Stimulated activated memory B cell treated with anti-CD40 and anti-IgM and Interleukin-4, amounts not matched to agents 10 μg/mL and 1 μg/mL and 100 μg/mL, for 72 hours (primary cell): ENCODE data around the gene PSMD5.
A peak's percentile ranks its signal among the peaks of the same experiment; 100 is the strongest.

ENCODE experiments used
- ATAC-seq: fragments of 150-1000 bp; cut with Tn5 transposase; 2 replicates; pipeline ENCODE4 v1.10.0; 2021
- H3K27ac Mint-ChIP-seq: one replicate; pipeline ENCODE4 v1.8.0; 2022; ENCODE audit warnings: mild to moderate bottlenecking, mixed read lengths
- H3K27me3 Mint-ChIP-seq: one replicate; pipeline ENCODE4 v1.8.0; 2022; ENCODE audit warnings: mixed read lengths
- H3K36me3 Mint-ChIP-seq: one replicate; pipeline ENCODE4 v1.8.0; 2022; ENCODE audit warnings: mixed read lengths
- H3K4me1 Mint-ChIP-seq: one replicate; pipeline ENCODE4 v1.8.0; 2022; ENCODE audit warnings: mixed read lengths
- H3K4me3 Mint-ChIP-seq: one replicate; pipeline ENCODE4 v1.8.0; 2022; ENCODE audit warnings: mild to moderate bottlenecking, moderate library complexity, mixed read lengths
- H3K9me3 Mint-ChIP-seq: one replicate; pipeline ENCODE4 v1.8.0; 2022; ENCODE audit warnings: mixed read lengths

The PSMD5 gene

DNA sequence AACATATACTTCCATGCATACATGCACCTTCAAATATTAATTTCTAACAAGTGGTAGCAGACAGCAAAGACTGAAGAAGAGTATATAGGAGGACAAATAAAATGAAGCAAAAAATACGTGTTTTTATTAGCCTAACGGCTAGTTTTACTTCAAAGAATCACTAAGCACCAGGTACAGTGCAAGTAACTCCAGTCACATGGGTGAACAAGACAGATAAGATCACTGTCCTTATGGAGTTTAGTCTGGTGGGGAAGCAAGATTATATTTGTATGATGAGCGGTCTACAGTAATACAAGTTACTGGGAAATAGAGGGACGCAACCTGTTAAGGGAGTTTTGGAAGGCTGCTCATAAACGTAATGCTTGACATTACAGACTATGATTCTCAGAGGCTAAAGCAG, 65.5 kb downstream of the PSMD5 start:
- H3K4me3 Mint-ChIP-seq = no peak overlapping the region

GRCh38 chr9:120776788-120777187, 65.9 kb downstream of the PSMD5 start:
- Mint-ChIP-seq H3K4me3 (no peak overlapping the region), H3K27ac (no peak overlapping the region), H3K27me3 (no peaks in the 10 kb centered on the region), H3K4me1 (no peaks in the 10 kb centered on the region), H3K36me3 (peaks cover 54% of the 10 kb centered on the region), H3K9me3 (no peaks in the 10 kb centered on the region)
- ATAC-seq = no peak

More for the DNA sequence above, 65.5 kb downstream of the PSMD5 start:
- Mint-ChIP-seq H3K4me1 (no peaks in the 10 kb centered on the region), H3K27me3 (no peaks in the 10 kb centered on the region), H3K9me3 (no peaks in the 10 kb centered on the region), H3K27ac (no peak overlapping the region), H3K36me3 (peaks cover 53% of the 10 kb centered on the region)
- ATAC-seq = no peak

DNA sequence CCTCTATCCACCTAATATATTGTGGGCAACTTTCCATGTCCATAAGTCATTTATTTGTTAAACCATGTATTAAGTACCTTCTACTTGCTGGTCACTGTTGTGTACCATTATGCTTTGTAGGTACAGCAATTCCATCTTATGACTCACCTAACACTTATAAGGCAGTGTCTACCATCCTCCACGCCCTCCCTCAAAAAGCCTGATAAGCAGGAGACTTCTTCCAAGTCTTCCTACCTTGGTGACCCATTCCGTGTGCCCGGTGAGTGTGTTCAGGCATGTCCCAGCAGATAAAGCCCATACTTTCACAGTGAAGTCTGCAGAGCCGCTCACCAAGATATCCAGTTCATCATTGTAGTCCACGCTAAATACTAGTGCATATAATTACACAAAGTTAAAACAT, 66.9 kb downstream of the PSMD5 start:
- no peaks in the 10 kb centered on the region for H3K4me1 Mint-ChIP-seq
- H3K9me3 Mint-ChIP-seq = no peaks in the 10 kb centered on the region
- peaks cover 56% of the 10 kb centered on the region for H3K36me3 Mint-ChIP-seq
- H3K27me3 Mint-ChIP-seq = no peaks in the 10 kb centered on the region
- no peak for ATAC-seq
- H3K4me3 Mint-ChIP-seq = no peak overlapping the region
- H3K27ac Mint-ChIP-seq = no peak overlapping the region

GRCh38 chr9:120774719-120775118, 68.0 kb downstream of the PSMD5 start:
- Mint-ChIP-seq H3K27ac (peak overlapping the region; percentile 39), H3K36me3 (peaks cover 58% of the 10 kb centered on the region), H3K9me3 (no peaks in the 10 kb centered on the region), H3K27me3 (no peaks in the 10 kb centered on the region), H3K4me1 (no peaks in the 10 kb centered on the region), H3K4me3 (no peak overlapping the region)
- ATAC-seq = no peak

DNA sequence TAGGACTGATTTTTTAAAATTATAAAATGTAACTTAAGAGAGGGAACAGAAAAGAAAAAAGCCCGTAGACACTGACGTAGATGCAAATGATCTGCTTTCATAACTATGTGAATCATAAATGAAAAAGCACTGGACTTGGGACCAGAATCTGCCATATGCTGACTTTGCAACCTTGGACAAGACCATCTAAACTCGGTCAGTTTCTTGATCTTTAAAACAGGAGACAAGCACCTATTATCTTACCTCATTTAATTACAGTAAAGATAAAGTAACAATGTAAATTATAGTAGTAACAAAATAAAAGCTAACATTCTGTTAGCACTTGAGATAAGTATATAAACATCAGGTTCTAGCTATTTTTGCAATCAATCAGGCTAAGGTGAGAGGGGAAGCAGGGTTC, 69.5 kb downstream of the PSMD5 start:
- Mint-ChIP-seq H3K27ac (no peak overlapping the region), H3K9me3 (no peaks in the 10 kb centered on the region), H3K4me3 (no peak overlapping the region), H3K36me3 (peaks cover 57% of the 10 kb centered on the region), H3K4me1 (no peaks in the 10 kb centered on the region), H3K27me3 (no peaks in the 10 kb centered on the region)
- no peak for ATAC-seq

DNA sequence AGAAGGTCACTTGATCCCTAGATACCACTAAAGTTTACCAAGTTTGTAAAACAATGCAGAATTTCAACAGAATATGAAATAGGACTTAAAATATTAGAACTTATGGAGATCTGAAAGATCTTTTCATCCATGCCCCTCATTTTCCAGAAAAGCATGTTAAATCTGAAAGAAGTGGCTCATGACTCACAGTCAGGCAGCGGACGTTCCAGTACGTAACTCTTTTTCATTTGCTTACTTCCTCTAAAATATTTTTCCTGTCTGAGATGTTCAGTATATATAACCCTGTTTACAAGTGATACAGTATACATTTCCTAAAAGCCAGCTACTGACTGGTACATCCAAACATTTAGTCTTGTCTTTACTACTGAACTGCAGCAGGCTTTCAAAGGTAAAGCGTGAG, 71.8 kb downstream of the PSMD5 start:
- Mint-ChIP-seq H3K4me3 (no peak overlapping the region), H3K9me3 (no peaks in the 10 kb centered on the region), H3K36me3 (peaks cover 51% of the 10 kb centered on the region), H3K27ac (no peak overlapping the region), H3K4me1 (no peaks in the 10 kb centered on the region), H3K27me3 (no peaks in the 10 kb centered on the region)
- no peak for ATAC-seq

DNA sequence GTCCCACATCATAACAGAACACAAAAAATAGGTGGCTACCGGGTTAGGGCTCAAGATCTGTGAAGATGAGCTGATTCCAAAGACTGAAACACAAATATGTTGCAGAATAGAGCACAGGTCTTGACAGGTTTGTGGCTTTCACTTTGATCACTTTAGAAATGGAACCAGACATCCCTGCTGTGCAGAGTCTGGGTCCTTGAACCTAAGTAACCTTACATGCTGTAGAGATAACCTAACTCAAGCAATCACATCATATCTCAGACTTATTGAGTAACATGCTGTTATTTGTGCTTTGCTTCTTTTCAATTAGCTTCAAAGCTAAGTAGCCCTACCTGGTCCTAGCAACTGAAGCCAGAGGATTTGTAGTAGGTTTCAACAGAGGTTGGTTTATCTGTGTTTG, 73.8 kb downstream of the PSMD5 start:
- no peak for ATAC-seq

GRCh38 chr9:120768247-120768646, 74.5 kb downstream of the PSMD5 start:
- ATAC-seq = no peak
- no peak overlapping the region for H3K4me3 Mint-ChIP-seq
- no peaks in the 10 kb centered on the region for H3K27me3 Mint-ChIP-seq
- no peaks in the 10 kb centered on the region for H3K4me1 Mint-ChIP-seq
- no peaks in the 10 kb centered on the region for H3K9me3 Mint-ChIP-seq
- no peak overlapping the region for H3K27ac Mint-ChIP-seq
- peaks cover 55% of the 10 kb centered on the region for H3K36me3 Mint-ChIP-seq

More for the DNA sequence above, 73.8 kb downstream of the PSMD5 start:
- no peaks in the 10 kb centered on the region for H3K4me1 Mint-ChIP-seq
- peaks cover 55% of the 10 kb centered on the region for H3K36me3 Mint-ChIP-seq
- H3K27ac Mint-ChIP-seq = no peak overlapping the region
- no peak overlapping the region for H3K4me3 Mint-ChIP-seq
- H3K27me3 Mint-ChIP-seq = no peaks in the 10 kb centered on the region
- no peaks in the 10 kb centered on the region for H3K9me3 Mint-ChIP-seq

- Mint-ChIP-seq H3K4me3 (no peak overlapping the region), H3K36me3 (peaks cover 51% of the 10 kb centered on the region), H3K27ac (no peak overlapping the region), H3K27me3 (no peaks in the 10 kb centered on the region), H3K9me3 (no peaks in the 10 kb centered on the region), H3K4me1 (no peaks in the 10 kb centered on the region)
- ATAC-seq = no peak
Measured at GRCh38 chr9:120767451-120767850, 75.3 kb downstream of the PSMD5 start.
